ENCODE results near the gene TFAP2E.
"Not testable (repeated sequence)": the region's sequence is repeated elsewhere in the genome, so short reads cannot be mapped to it uniquely, and the experiment has no call there.

Gene TFAP2E

GRCh38 chr1:35577071-35577998 lies 4.2 kb downstream of the TFAP2E start:
- H3K4me3 ChIP-seq (ENCODE audit: low read length), result peak overlapping the region; percentile 41
- no peaks in the 10 kb centered on the region for H3K36me3 ChIP-seq (ENCODE audit: insufficient read depth, low read length)
- H3K4me2 ChIP-seq (ENCODE audit: low read length), result peak overlapping the region; percentile 62
- no peaks in the 10 kb centered on the region for H3K9me3 ChIP-seq (replicated peaks; ENCODE audit: low read length)
- peaks cover 20% of the 10 kb centered on the region for H3K27me3 ChIP-seq (ENCODE audit: control insufficient read depth, insufficient read depth, low read length)
- H3K4me1 ChIP-seq (ENCODE audit: control insufficient read depth, insufficient read depth, low read length), result peaks cover 9% of the 10 kb centered on the region
- no peak overlapping the region for H3K9ac ChIP-seq (ENCODE audit: low read depth, low read length)

GRCh38 chr1:35580949-35581388 lies 7.9 kb downstream of the TFAP2E start:
- Histone ChIP-seq H3K4me1 (ENCODE audit: control insufficient read depth, insufficient read depth, low read length) (peaks cover 5% of the 10 kb centered on the region), H3K27me3 (ENCODE audit: control insufficient read depth, insufficient read depth, low read length) (peaks cover 10% of the 10 kb centered on the region), H3K9me3 (replicated peaks; ENCODE audit: low read length) (no peaks in the 10 kb centered on the region), H3K36me3 (ENCODE audit: insufficient read depth, low read length) (no peaks in the 10 kb centered on the region), H3K9ac (ENCODE audit: low read depth, low read length) (no peak overlapping the region), H3K4me3 (ENCODE audit: low read length) (no peak overlapping the region), H3K4me2 (ENCODE audit: low read length) (no peak overlapping the region)

- H3K36me3 ChIP-seq (ENCODE audit: insufficient read depth, low read length); H3K27me3 ChIP-seq (ENCODE audit: control insufficient read depth, insufficient read depth, low read length); H3K9me3 ChIP-seq (replicated peaks; ENCODE audit: low read length); H3K4me2 ChIP-seq (ENCODE audit: low read length); H3K9ac ChIP-seq (ENCODE audit: low read depth, low read length); H3K4me3 ChIP-seq (ENCODE audit: low read length); H3K4me1 ChIP-seq (ENCODE audit: control insufficient read depth, insufficient read depth, low read length): not testable (repeated sequence)
Measured at GRCh38 chr1:35581621-35582020, 8.5 kb downstream of the TFAP2E start.

GRCh38 chr1:35585281-35585680 lies 12.2 kb downstream of the TFAP2E start:
- Histone ChIP-seq H3K4me3 (ENCODE audit: low read length) (no peak overlapping the region), H3K4me1 (ENCODE audit: control insufficient read depth, insufficient read depth, low read length) (no peaks in the 10 kb centered on the region), H3K9ac (ENCODE audit: low read depth, low read length) (no peak overlapping the region), H3K36me3 (ENCODE audit: insufficient read depth, low read length) (no peaks in the 10 kb centered on the region), H3K27me3 (ENCODE audit: control insufficient read depth, insufficient read depth, low read length) (no peaks in the 10 kb centered on the region), H3K4me2 (ENCODE audit: low read length) (no peak overlapping the region), H3K9me3 (replicated peaks; ENCODE audit: low read length) (no peaks in the 10 kb centered on the region)

GRCh38 chr1:35585805-35586204 lies 12.7 kb downstream of the TFAP2E start:
- not testable (repeated sequence) for H3K9me3 ChIP-seq (replicated peaks; ENCODE audit: low read length); H3K4me2 ChIP-seq (ENCODE audit: low read length); H3K36me3 ChIP-seq (ENCODE audit: insufficient read depth, low read length); H3K4me3 ChIP-seq (ENCODE audit: low read length); H3K9ac ChIP-seq (ENCODE audit: low read depth, low read length); H3K4me1 ChIP-seq (ENCODE audit: control insufficient read depth, insufficient read depth, low read length); H3K27me3 ChIP-seq (ENCODE audit: control insufficient read depth, insufficient read depth, low read length)

GRCh38 chr1:35586808-35587207 lies 13.7 kb downstream of the TFAP2E start:
- H3K36me3 ChIP-seq (ENCODE audit: insufficient read depth, low read length), result no peaks in the 10 kb centered on the region
- no peak overlapping the region for H3K4me2 ChIP-seq (ENCODE audit: low read length)
- H3K4me1 ChIP-seq (ENCODE audit: control insufficient read depth, insufficient read depth, low read length), result no peaks in the 10 kb centered on the region
- H3K9me3 ChIP-seq (replicated peaks; ENCODE audit: low read length), result no peaks in the 10 kb centered on the region
- no peak overlapping the region for H3K4me3 ChIP-seq (ENCODE audit: low read length)
- no peak overlapping the region for H3K9ac ChIP-seq (ENCODE audit: low read depth, low read length)
- H3K27me3 ChIP-seq (ENCODE audit: control insufficient read depth, insufficient read depth, low read length), result no peaks in the 10 kb centered on the region

- Histone ChIP-seq H3K4me1 (ENCODE audit: control insufficient read depth, insufficient read depth, low read length) (no peaks in the 10 kb centered on the region), H3K9me3 (replicated peaks; ENCODE audit: low read length) (no peaks in the 10 kb centered on the region), H3K4me3 (ENCODE audit: low read length) (no peak overlapping the region), H3K27me3 (ENCODE audit: control insufficient read depth, insufficient read depth, low read length) (no peaks in the 10 kb centered on the region), H3K9ac (ENCODE audit: low read depth, low read length) (no peak overlapping the region), H3K36me3 (ENCODE audit: insufficient read depth, low read length) (no peaks in the 10 kb centered on the region), H3K4me2 (ENCODE audit: low read length) (no peak overlapping the region)
Measured at GRCh38 chr1:35587736-35588135, 14.6 kb downstream of the TFAP2E start.

- no peaks in the 10 kb centered on the region for H3K36me3 ChIP-seq (ENCODE audit: insufficient read depth, low read length)
- no peaks in the 10 kb centered on the region for H3K27me3 ChIP-seq (ENCODE audit: control insufficient read depth, insufficient read depth, low read length)
- no peaks in the 10 kb centered on the region for H3K4me1 ChIP-seq (ENCODE audit: control insufficient read depth, insufficient read depth, low read length)
- H3K9me3 ChIP-seq (replicated peaks; ENCODE audit: low read length), result no peaks in the 10 kb centered on the region
- H3K4me3 ChIP-seq (ENCODE audit: low read length), result no peak overlapping the region
- H3K9ac ChIP-seq (ENCODE audit: low read depth, low read length), result no peak overlapping the region
- H3K4me2 ChIP-seq (ENCODE audit: low read length), result no peak overlapping the region
Measured at GRCh38 chr1:35588197-35588910, 15.2 kb downstream of the TFAP2E start.

- Histone ChIP-seq H3K4me3 (ENCODE audit: low read length) (no peak overlapping the region), H3K4me2 (ENCODE audit: low read length) (no peak overlapping the region), H3K4me1 (ENCODE audit: control insufficient read depth, insufficient read depth, low read length) (no peaks in the 10 kb centered on the region), H3K9me3 (replicated peaks; ENCODE audit: low read length) (no peaks in the 10 kb centered on the region), H3K9ac (ENCODE audit: low read depth, low read length) (no peak overlapping the region), H3K36me3 (ENCODE audit: insufficient read depth, low read length) (no peaks in the 10 kb centered on the region), H3K27me3 (ENCODE audit: control insufficient read depth, insufficient read depth, low read length) (no peaks in the 10 kb centered on the region)
Measured at GRCh38 chr1:35589516-35590427, 16.7 kb downstream of the TFAP2E start.

GRCh38 chr1:35590476-35591040 lies 17.4 kb downstream of the TFAP2E start:
- Histone ChIP-seq H3K27me3 (ENCODE audit: control insufficient read depth, insufficient read depth, low read length) (no peaks in the 10 kb centered on the region), H3K36me3 (ENCODE audit: insufficient read depth, low read length) (no peaks in the 10 kb centered on the region), H3K4me3 (ENCODE audit: low read length) (no peak overlapping the region)

GRCh38 chr1:35591211-35591610 lies 18.1 kb downstream of the TFAP2E start:
- peaks cover 6% of the 10 kb centered on the region for H3K36me3 ChIP-seq (ENCODE audit: insufficient read depth, low read length)
- H3K9ac ChIP-seq (ENCODE audit: low read depth, low read length), result no peak overlapping the region
- H3K4me3 ChIP-seq (ENCODE audit: low read length), result no peak overlapping the region
- H3K4me2 ChIP-seq (ENCODE audit: low read length), result no peak overlapping the region
- no peaks in the 10 kb centered on the region for H3K4me1 ChIP-seq (ENCODE audit: control insufficient read depth, insufficient read depth, low read length)
- H3K27me3 ChIP-seq (ENCODE audit: control insufficient read depth, insufficient read depth, low read length), result no peaks in the 10 kb centered on the region
- no peaks in the 10 kb centered on the region for H3K9me3 ChIP-seq (replicated peaks; ENCODE audit: low read length)

More at GRCh38 chr1:35590476-35591040, 17.4 kb downstream of the TFAP2E start:
- H3K9ac ChIP-seq (ENCODE audit: low read depth, low read length), result no peak overlapping the region
- H3K9me3 ChIP-seq (replicated peaks; ENCODE audit: low read length), result no peaks in the 10 kb centered on the region
- no peak overlapping the region for H3K4me2 ChIP-seq (ENCODE audit: low read length)
- no peaks in the 10 kb centered on the region for H3K4me1 ChIP-seq (ENCODE audit: control insufficient read depth, insufficient read depth, low read length)
